ENCODE data around the gene EPS8. TPM values are rescaled to one million over a fixed set of nuclear protein-coding genes. Genes with fewer than 3 reads are reported as not detected.

The EPS8 gene
- total RNA-seq, 1 experiment from 2014 or later: 232 TPM

GRCh38 chr12:15808652-15809051 is 19.5 kb upstream of the EPS8 start:
- H3K27me3 ChIP-seq (ENCODE audit: insufficient read depth, low read depth): no peaks in the 10 kb centered on the region
- H3K36me3 ChIP-seq (ENCODE audit: low read depth): no peaks in the 10 kb centered on the region
- TF ChIP-seq, protein P1, sequence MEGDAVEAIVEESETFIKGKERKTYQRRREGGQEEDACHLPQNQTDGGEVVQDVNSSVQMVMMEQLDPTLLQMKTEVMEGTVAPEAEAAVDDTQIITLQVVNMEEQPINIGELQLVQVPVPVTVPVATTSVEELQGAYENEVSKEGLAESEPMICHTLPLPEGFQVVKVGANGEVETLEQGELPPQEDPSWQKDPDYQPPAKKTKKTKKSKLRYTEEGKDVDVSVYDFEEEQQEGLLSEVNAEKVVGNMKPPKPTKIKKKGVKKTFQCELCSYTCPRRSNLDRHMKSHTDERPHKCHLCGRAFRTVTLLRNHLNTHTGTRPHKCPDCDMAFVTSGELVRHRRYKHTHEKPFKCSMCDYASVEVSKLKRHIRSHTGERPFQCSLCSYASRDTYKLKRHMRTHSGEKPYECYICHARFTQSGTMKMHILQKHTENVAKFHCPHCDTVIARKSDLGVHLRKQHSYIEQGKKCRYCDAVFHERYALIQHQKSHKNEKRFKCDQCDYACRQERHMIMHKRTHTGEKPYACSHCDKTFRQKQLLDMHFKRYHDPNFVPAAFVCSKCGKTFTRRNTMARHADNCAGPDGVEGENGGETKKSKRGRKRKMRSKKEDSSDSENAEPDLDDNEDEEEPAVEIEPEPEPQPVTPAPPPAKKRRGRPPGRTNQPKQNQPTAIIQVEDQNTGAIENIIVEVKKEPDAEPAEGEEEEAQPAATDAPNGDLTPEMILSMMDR (conservative IDR thresholded peaks at IDR 0.05): no peak
- TF ChIP-seq EZH2 (IDR thresholded peaks at IDR 0.05; ENCODE audit: low read depth): no peak
- ChIA-PET POLR2A (ENCODE audit: unreplicated experiment) (no interaction called here), CTCF (no interaction called here)
- no peaks in the 10 kb centered on the region for H3F3A ChIP-seq (ENCODE audit: insufficient read depth, low read depth)
- intact Hi-C loops (cut with micrococcal nuclease; ENCODE audit: unreplicated experiment): no loop called here
- H3K4me3 ChIP-seq: no peak overlapping the region
- DNase-seq: no peak
- no peaks in the 10 kb centered on the region for H4K20me1 ChIP-seq (ENCODE audit: insufficient read depth)
- H3K79me2 ChIP-seq (ENCODE audit: low read depth): no peaks in the 10 kb centered on the region
- no peak overlapping the region for H3K27ac ChIP-seq
- no peaks in the 10 kb centered on the region for H3K4me1 ChIP-seq (replicated peaks; ENCODE audit: insufficient read depth)
- no TSS peak for BruUV-seq (replicated peaks)
- no peak overlapping the region for H3K4me2 ChIP-seq
- H3K9me2 ChIP-seq (ENCODE audit: insufficient read depth): no peaks in the 10 kb centered on the region
- no peak overlapping the region for H2AFZ ChIP-seq
- no peaks in the 10 kb centered on the region for H3K9me3 ChIP-seq (ENCODE audit: insufficient read depth, low read depth)

DNA sequence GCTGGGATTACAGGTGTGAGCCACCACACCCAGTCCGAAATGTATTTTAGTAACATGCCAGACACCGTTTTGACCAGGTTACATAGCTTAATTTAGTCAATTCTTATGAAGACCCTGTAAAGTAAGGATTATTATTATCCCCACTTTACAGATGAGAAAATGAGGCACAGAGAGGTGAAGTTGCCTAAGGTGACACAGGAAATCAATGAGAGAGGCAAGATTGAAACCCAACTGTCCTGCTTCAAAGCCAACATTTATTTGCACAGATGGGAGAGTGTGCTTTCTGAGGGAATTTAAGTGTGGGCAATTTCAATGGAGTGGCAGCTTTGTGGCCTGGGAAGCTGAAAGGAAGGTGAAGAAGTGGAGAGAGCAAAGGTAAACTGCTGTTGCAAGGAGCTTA is 19.1 kb upstream of the EPS8 start:
- Histone ChIP-seq H3K27ac (no peak overlapping the region), H3K79me2 (ENCODE audit: low read depth) (no peaks in the 10 kb centered on the region), H3K4me2 (no peak overlapping the region), H3K9me3 (ENCODE audit: insufficient read depth, low read depth) (no peaks in the 10 kb centered on the region), H3K9me2 (ENCODE audit: insufficient read depth) (no peaks in the 10 kb centered on the region), H4K20me1 (ENCODE audit: insufficient read depth) (no peaks in the 10 kb centered on the region), H3K4me3 (no peak overlapping the region), H3K4me1 (replicated peaks; ENCODE audit: insufficient read depth) (0 out of 2 replicates have a peak, but pooled peaks cover under 1% of the 10 kb centered on the region), H3K36me3 (ENCODE audit: low read depth) (no peaks in the 10 kb centered on the region), H3F3A (ENCODE audit: insufficient read depth, low read depth) (no peaks in the 10 kb centered on the region), H3K27me3 (ENCODE audit: insufficient read depth, low read depth) (no peaks in the 10 kb centered on the region), H2AFZ (no peak overlapping the region)
- intact Hi-C loops (cut with micrococcal nuclease; ENCODE audit: unreplicated experiment): no loop called here
- no peak for DNase-seq
- ChIA-PET CTCF (no interaction called here), POLR2A (ENCODE audit: unreplicated experiment) (no interaction called here)
- no peak for TF ChIP-seq EZH2 (IDR thresholded peaks at IDR 0.05; ENCODE audit: low read depth)
- TF ChIP-seq, protein P1 (conservative IDR thresholded peaks at IDR 0.05): no peak
- BruUV-seq (replicated peaks): no TSS peak

GRCh38 chr12:15806826-15807225 is 17.6 kb upstream of the EPS8 start:
- TF ChIP-seq, protein P1 (conservative IDR thresholded peaks at IDR 0.05): no peak
- TF ChIP-seq EZH2 (IDR thresholded peaks at IDR 0.05; ENCODE audit: low read depth): no peak
- H2AFZ ChIP-seq: no peak overlapping the region
- H3K9me3 ChIP-seq (ENCODE audit: insufficient read depth, low read depth): no peaks in the 10 kb centered on the region
- no peak overlapping the region for H3K4me2 ChIP-seq
- intact Hi-C loops (cut with micrococcal nuclease; ENCODE audit: unreplicated experiment): no loop called here
- no peaks in the 10 kb centered on the region for H3K36me3 ChIP-seq (ENCODE audit: low read depth)
- H3K27ac ChIP-seq: no peak overlapping the region
- H3F3A ChIP-seq (ENCODE audit: insufficient read depth, low read depth): peaks cover 10% of the 10 kb centered on the region; the same call in 1 of the 2 replicates
- no peaks in the 10 kb centered on the region for H4K20me1 ChIP-seq (ENCODE audit: insufficient read depth)
- ChIA-PET CTCF (no interaction called here), POLR2A (ENCODE audit: unreplicated experiment) (no interaction called here)
- peaks cover 15% of the 10 kb centered on the region for H3K4me1 ChIP-seq (replicated peaks; ENCODE audit: insufficient read depth)
- no peak overlapping the region for H3K4me3 ChIP-seq
- no peak for DNase-seq
- no peaks in the 10 kb centered on the region for H3K9me2 ChIP-seq (ENCODE audit: insufficient read depth)
- no peaks in the 10 kb centered on the region for H3K79me2 ChIP-seq (ENCODE audit: low read depth)
- no peaks in the 10 kb centered on the region for H3K27me3 ChIP-seq (ENCODE audit: insufficient read depth, low read depth)
- BruUV-seq (replicated peaks): no TSS peak

Measured in PC-9 (cell line).